Thymus (tissue), 11 donors: ENCODE results near the gene MSL2. TPM values are rescaled to one million over a fixed set of nuclear protein-coding genes. Genes with fewer than 3 reads are reported as not detected.
"Not testable (repeated sequence)": the region's sequence is repeated elsewhere in the genome, so short reads cannot be mapped to it uniquely, and the experiment has no call there.

Experiments used
- DNase-seq, 9 donors: peaks; one replicate each; pipeline ENCODE4 v3.0.0-alpha.2; 2013; ENCODE audit warnings: low spot score in 9 of 9, low read depth in 6 of 9, missing footprints in 1 of 9
- H3K27ac ChIP-seq, 2 donors: one replicate each; pipeline ENCODE4 v1.5.1; 2013; ENCODE audit warnings: control low read depth in 1 of 2, low read depth in 1 of 2, low read length in 1 of 2, mild to moderate bottlenecking in 1 of 2, moderate library complexity in 1 of 2
- H3K27me3 ChIP-seq, 2 donors: one replicate each; pipeline ENCODE4 v1.5.1; 2013; ENCODE audit warnings: low read length in 1 of 2; ENCODE audit not compliant: control insufficient read depth in 2 of 2, insufficient read depth in 1 of 2
- H3K36me3 ChIP-seq, 2 donors: one replicate each; pipeline ENCODE4 v1.5.1; 2013; ENCODE audit warnings: low read length in 1 of 2, mild to moderate bottlenecking in 1 of 2, moderate library complexity in 1 of 2; ENCODE audit not compliant: control insufficient read depth in 2 of 2, insufficient read depth in 2 of 2
- H3K4me1 ChIP-seq, 2 donors: one replicate each; pipeline ENCODE4 v1.5.1; 2013; ENCODE audit warnings: low read length in 2 of 2; ENCODE audit not compliant: control insufficient read depth in 2 of 2, insufficient read depth in 2 of 2
- H3K4me3 ChIP-seq, 2 donors: one replicate each; pipeline ENCODE4 v1.5.1; 2013; ENCODE audit warnings: low read length in 2 of 2, control low read depth in 1 of 2, mild to moderate bottlenecking in 1 of 2
- H3K9me3 ChIP-seq, 2 donors: one replicate each; pipeline ENCODE4 v1.5.1; 2013; ENCODE audit warnings: low read length in 1 of 2, mild to moderate bottlenecking in 1 of 2; ENCODE audit not compliant: control insufficient read depth in 2 of 2, insufficient read depth in 1 of 2
- WGBS: extraction: QIAGEN DNeasy Blood & Tissue Kit; methylation state at CpG from one replicate; pipeline ENCODE4 v1.1.7; 2013; 5-methylcytosine and 5-hydroxymethylcytosine counted together
- polyA plus RNA-seq: library from polyadenylated mRNA; stranded (reverse); fragments of 200-250 nt; gene quantifications from one replicate; pipeline ENCODE4 v1.2.3, GENCODE V29; 2013
- total RNA-seq: library from RNA; stranded (reverse); fragments of 120-200 nt; gene quantifications from one replicate; pipeline ENCODE4 v1.2.4, GENCODE V29; 2013
- donor health status: healthy.

The MSL2 gene
- total and polyA plus RNA-seq, 2 donors: 33.6 to 37.4 TPM

DNA sequence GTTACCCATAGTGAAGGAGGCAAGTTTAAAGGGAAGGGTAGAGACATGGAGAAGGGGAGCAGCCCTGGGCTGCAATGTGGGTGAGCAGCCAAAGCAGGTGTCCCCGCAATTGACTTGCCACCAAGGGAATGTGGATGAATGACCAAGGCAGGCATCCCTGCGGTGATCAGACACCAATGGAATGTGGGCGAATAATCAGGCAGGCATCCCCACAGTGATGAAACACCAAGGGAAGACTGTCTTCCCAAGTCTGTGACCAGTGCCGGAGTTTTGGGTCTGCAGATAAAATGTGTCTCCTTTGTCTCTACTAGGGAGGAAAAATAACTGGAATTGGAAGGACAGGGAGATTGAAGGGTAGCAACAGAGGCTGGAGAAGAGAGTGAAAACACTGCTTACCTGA lies 26.6 kb upstream of the MSL2 start:
- WGBS: 97% methylated on average over 4 of the region's 4 CpGs
- H3K27me3 ChIP-seq, H3K36me3 ChIP-seq, H3K4me3 ChIP-seq, H3K27ac ChIP-seq, H3K9me3 ChIP-seq, H3K4me1 ChIP-seq, DNase-seq: not testable (repeated sequence)

DNA sequence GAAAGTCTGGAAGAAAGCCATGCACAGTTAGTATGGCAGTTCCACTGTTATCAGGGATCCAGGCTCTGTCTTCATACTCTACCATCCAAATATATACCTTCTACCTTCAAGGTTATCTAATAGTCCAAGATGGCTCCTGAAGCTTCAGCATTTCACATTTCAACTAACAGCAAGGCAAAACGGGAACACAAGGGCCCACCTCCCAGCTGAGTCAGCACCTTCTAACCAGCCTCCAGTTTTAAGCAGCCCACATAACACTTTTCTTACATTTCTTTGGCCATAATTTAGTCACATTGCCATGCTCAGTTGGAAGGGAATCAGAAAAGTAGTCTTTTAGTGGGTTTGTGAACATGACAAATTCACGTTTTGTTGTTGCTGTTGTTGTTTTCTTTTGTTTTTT lies 15.4 kb upstream of the MSL2 start:
- no peak overlapping the region for H3K27ac ChIP-seq

DNA sequence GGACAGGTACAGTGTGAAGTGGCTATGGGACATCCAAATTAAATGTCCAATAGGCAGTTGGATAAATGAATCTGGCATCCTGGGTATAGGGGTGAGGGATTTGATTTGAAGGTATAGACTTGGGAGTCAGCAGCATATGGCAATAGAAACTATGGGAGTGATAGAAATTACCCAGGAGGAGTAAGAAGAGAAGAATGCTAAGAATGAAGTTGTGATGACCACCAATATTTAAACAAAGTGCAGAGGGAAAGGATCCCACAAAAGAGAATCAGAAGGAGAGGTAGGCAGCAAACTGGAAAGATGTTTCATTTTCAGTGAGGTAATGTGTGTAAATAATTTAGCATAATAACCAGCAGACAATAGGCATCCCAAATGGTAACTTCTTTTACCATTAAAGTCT lies 13.8 kb upstream of the MSL2 start:
- DNase-seq: no peak
- H3K4me3 ChIP-seq: no peak overlapping the region
- no peaks in the 10 kb centered on the region for H3K9me3 ChIP-seq
- no peaks in the 10 kb centered on the region for H3K36me3 ChIP-seq
- no peak overlapping the region for H3K27ac ChIP-seq
- H3K27me3 ChIP-seq: no peaks in the 10 kb centered on the region
- H3K4me1 ChIP-seq: no peaks in the 10 kb centered on the region

More for the DNA sequence above, 15.4 kb upstream of the MSL2 start:
- no peaks in the 10 kb centered on the region for H3K9me3 ChIP-seq
- no peaks in the 10 kb centered on the region for H3K36me3 ChIP-seq
- H3K4me3 ChIP-seq: no peak overlapping the region
- no peaks in the 10 kb centered on the region for H3K4me1 ChIP-seq
- 92% methylated on average over 2 of the region's 2 CpGs for WGBS
- H3K27me3 ChIP-seq: no peaks in the 10 kb centered on the region
- no peak for DNase-seq

DNA sequence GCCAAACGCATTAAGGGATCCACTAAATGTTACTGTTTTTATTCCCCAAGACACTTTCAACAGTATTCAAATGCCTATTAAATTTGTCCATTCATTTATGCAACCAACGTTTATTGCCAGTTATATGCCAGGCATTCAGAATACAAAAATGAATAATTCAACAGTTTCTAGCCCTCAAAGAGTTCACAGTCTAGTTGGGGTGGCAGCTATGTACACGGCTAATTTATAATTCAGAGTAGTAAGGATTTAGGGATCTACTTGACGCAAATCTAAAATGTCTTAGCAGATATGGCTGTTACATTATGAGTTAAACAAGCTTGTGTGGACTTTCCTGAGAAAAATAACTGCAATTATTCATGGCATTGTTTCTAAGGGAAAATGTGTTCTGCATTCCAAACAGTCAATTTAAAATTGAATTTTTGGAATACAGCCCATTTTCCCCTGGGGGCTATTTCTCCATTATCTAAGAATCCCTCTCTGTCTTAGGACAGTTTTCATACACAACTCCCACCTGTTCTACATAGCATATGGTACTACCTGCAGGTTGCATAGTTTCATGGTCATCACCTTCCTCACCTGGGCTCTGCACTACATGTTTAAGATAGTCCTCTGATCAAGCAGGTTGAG lies 11.5 kb upstream of the MSL2 start:
- H3K9me3 ChIP-seq: no peaks in the 10 kb centered on the region
- H3K27ac ChIP-seq: no peak overlapping the region
- H3K4me3 ChIP-seq: no peak overlapping the region
- no peaks in the 10 kb centered on the region for H3K36me3 ChIP-seq
- WGBS: 94% methylated on average over 4 of the region's 4 CpGs
- no peaks in the 10 kb centered on the region for H3K4me1 ChIP-seq
- H3K27me3 ChIP-seq: no peaks in the 10 kb centered on the region
- DNase-seq: no peak

DNA sequence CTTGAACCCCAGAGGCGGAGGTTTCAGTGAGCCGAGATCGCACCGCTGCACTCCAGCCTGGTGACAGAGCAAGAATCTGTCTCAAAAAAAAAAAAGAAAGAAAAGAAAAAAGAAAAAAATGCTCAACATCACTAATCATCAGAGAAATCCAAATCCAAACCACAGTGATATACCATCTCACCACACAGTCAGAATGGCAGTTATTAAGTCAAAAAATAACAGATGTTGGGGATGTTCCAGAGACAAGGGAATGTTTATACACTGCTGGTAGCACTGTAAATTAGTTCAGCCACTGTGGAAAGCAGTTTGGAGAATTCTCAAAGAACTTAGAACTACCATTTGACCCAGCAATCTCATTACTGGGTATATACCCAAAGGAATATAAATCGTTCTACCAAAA lies 3.1 kb upstream of the MSL2 start:
- DNase-seq, H3K4me1 ChIP-seq, H3K27me3 ChIP-seq, H3K27ac ChIP-seq, H3K36me3 ChIP-seq, H3K9me3 ChIP-seq, H3K4me3 ChIP-seq: not testable (repeated sequence)
- 65% methylated on average over 5 of the region's 5 CpGs for WGBS

DNA sequence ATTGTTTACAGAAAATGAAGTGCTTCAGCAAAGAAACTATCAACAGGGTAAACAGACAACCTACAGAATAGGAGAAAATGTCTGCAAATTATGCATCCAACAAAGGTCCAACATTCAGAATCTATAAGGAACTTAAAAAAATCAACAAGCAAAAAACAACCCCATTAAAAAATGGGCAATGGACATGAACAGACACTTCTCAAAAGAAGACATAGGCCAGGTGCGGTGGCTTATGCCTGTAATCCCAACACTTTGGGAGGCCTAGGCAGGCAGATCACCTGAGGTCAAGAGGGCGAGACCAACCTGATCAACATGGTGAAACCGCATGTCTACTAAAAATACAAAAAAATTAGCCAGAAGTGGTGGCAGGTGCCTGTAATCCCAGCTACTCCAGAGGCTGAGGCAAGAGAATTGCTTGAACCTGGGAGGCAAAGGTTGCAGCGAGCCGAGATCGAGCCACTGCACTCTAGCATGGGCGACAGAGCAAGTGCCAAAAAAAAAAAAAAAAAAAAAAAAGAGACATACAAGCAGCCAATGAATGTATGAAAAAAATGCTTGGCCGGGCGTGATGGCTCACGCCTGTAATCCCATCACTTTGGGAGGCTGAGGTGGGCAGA lies 2.4 kb upstream of the MSL2 start:
- H3K27ac ChIP-seq, H3K27me3 ChIP-seq, DNase-seq, H3K36me3 ChIP-seq, H3K4me1 ChIP-seq, H3K9me3 ChIP-seq, H3K4me3 ChIP-seq: not testable (repeated sequence)
- WGBS: 98% methylated on average over 10 of the region's 10 CpGs

DNA sequence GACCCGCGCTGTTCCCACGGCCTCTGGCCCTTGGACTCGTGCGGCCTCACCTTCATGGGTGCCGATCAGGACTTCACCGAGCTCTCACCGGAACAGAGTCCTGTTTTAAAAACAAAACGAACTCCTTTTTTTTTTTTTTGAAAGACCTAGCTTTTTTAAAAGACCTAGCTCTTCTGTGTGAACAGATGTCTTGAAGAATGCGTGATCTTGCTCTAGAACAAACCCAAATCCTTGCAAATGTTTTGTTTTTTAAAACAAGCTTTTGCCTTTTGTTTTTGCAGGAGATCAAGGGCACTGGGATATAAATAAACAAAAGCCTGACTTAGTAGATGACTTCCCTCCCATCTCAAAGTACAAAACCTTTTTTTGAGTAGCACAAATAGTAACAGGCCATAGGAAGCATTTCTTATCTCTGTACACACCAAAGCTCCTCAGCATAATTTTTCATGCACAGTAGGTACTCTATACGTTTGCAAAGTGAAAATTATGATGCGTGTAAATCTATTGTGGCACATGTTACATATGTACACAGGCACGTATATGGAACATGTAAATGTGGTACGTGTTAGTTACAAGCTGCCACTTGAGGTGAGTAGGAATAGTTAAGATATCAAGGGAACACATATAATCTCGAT lies 1.1 kb upstream of the MSL2 start:
- Histone ChIP-seq H3K4me3 (peak overlapping the region; percentile 91 to 95), H3K9me3 (peaks cover 0 to 6% of the 10 kb centered on the region in 2 donors), H3K36me3 (peaks cover 0 to 4% of the 10 kb centered on the region in 2 donors), H3K4me1 (peaks cover 0 to 3% of the 10 kb centered on the region in 2 donors), H3K27me3 (no peaks in the 10 kb centered on the region), H3K27ac (peak overlapping the region; percentile 92 to 99)
- 19% methylated on average over 15 of the region's 15 CpGs for WGBS
- DNase-seq: peak in 3 of 9 donors; percentile 45 to 77 (median 51)

DNA sequence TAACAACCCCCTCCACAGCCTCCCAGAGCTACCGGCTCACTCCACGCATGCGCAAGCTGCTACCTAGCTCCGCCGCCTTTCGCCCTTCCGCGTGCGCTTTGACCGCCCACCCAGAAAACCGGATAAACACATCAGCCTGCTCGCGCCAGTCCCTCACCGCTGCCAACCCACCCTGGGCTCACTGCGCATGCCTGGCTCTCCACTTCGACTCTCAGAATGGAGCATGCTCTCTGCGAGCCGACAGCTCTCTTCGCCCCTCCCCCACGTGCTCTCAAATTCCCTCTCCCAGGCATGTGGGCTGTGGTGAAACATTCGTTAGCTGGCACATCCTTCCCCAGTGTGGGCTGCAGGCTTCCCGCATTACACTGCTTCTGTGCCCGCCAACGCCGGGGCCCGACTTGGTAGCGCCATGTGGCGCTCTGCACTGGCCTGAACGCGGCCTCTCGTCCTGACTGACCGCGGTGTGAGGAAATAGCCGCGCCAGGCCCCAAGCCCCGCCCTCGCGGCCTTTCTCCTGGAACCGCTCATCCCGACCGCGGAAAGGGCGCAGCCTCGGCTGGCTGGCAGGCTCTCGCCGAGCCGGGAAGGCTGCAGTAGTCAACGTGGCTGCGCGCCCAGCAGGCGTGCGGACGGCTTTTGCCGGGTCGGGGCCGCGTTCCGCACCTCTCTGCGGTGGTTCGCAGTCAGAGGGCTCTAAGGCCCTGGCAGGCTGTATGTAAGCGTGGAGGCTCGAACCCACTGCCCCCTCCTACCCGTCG lies 445 bp upstream of the MSL2 start:
- peaks cover 0 to 6% of the 10 kb centered on the region in 2 donors for H3K9me3 ChIP-seq
- peak overlapping the region; percentile 91 to 95 for H3K4me3 ChIP-seq
- H3K4me1 ChIP-seq: peaks cover under 1 to 3% of the 10 kb centered on the region in 2 donors
- H3K36me3 ChIP-seq: peaks cover 0 to 4% of the 10 kb centered on the region in 2 donors
- H3K27me3 ChIP-seq: no peaks in the 10 kb centered on the region
- under 1% methylated on average over 64 of the region's 64 CpGs for WGBS
- peak; percentile 97 to 99 (median 98) for DNase-seq
- peak overlapping the region; percentile 92 to 99 for H3K27ac ChIP-seq
